Measurements from ENCODE around the gene SMOC1. TPM values are rescaled to one million over a fixed set of nuclear protein-coding genes. Genes with fewer than 3 reads are reported as not detected.

The SMOC1 gene
- total and polyA plus RNA-seq, 7 experiments from 2014 or later: 0.71 TPM; not detected in 6

DNA sequence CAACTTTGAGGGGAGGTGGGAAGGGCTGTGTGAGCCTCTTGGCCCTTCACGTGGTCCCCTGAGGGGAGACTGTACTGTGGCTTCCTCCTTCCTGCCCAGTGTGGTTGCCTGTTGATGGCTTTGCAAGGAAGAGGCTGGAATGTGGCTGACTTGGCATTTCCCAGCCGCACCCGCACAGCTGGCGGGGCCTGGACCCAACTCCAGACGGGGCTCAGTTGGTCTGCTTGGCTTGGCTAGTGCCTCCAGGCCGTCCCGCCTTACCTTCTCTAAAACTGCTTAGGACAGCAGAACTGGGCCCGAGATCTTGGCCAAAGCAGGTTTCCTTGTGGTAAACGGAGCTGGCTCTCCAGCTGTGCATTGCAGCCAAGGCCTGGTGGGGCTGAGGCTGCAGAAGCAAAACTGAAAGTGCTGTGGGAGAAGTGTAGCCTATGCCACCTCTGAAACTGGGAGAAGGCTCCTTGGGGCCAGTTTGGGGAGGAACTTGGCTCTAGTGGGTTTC, 139.5 kb downstream of the SMOC1 start:
- H3K27ac ChIP-seq (ENCODE audit: low read depth, low read length): no peak overlapping the region
- intact Hi-C loops (cut with micrococcal nuclease): no loop called here
- H3K27me3 ChIP-seq (ENCODE audit: control insufficient read depth in 2 of 2, insufficient read depth in 2 of 2, low read length in 2 of 2): no peaks in the 10 kb centered on the region
- no peak overlapping the region for H3K27ac Mint-ChIP-seq
- no peaks in the 10 kb centered on the region for H3K9me3 Mint-ChIP-seq
- DNase-seq (no peak), ATAC-seq (peak; percentile 55)
- no peak overlapping the region for H3K4me3 ChIP-seq (ENCODE audit: low read length)
- POLR2A ChIA-PET: no interaction called here
- peaks cover 7 to 21% (median 15%) of the 10 kb centered on the region in 5 donors for H3K27me3 Mint-ChIP-seq
- H3K4me1 Mint-ChIP-seq: peaks cover 0 to 20% (median 8%) of the 10 kb centered on the region in 7 donors
- H3K4me3 Mint-ChIP-seq: peak overlapping the region in 5 of 10 donors; percentile 3 to 43 (median 7)
- CTCF ChIA-PET: no interaction called here
- no peaks in the 10 kb centered on the region for H3K4me1 ChIP-seq (ENCODE audit: control insufficient read depth in 2 of 2, insufficient read depth in 2 of 2, low read length in 2 of 2)
- H3K36me3 Mint-ChIP-seq: no peaks in the 10 kb centered on the region
- H3K36me3 ChIP-seq (ENCODE audit: control insufficient read depth in 2 of 3, insufficient read depth in 3 of 3, low read length in 3 of 3): no peaks in the 10 kb centered on the region
- H3K9me3 ChIP-seq (ENCODE audit: control insufficient read depth in 2 of 3, low read length in 3 of 3): no peaks in the 10 kb centered on the region

- no peaks in the 10 kb centered on the region for H3K27me3 ChIP-seq (ENCODE audit: control insufficient read depth in 2 of 2, insufficient read depth in 2 of 2, low read length in 2 of 2)
- intact Hi-C loops (cut with micrococcal nuclease): no loop called here
- H3K4me1 ChIP-seq (ENCODE audit: control insufficient read depth in 2 of 2, insufficient read depth in 2 of 2, low read length in 2 of 2): no peaks in the 10 kb centered on the region
- Mint-ChIP-seq H3K27ac (no peak overlapping the region), H3K9me3 (no peaks in the 10 kb centered on the region), H3K27me3 (peaks cover 8 to 16% (median 14%) of the 10 kb centered on the region in 5 donors), H3K4me3 (no peak overlapping the region), H3K4me1 (peaks cover 0 to 20% (median 8%) of the 10 kb centered on the region in 7 donors), H3K36me3 (no peaks in the 10 kb centered on the region)
- DNase-seq (no peak), ATAC-seq (no peak)
- no peak overlapping the region for H3K27ac ChIP-seq (ENCODE audit: low read depth, low read length)
- ChIA-PET POLR2A (no interaction called here), CTCF (no interaction called here)
- no peak overlapping the region for H3K4me3 ChIP-seq (ENCODE audit: low read length)
- no peaks in the 10 kb centered on the region for H3K9me3 ChIP-seq (ENCODE audit: control insufficient read depth in 2 of 3, low read length in 3 of 3)
- no peaks in the 10 kb centered on the region for H3K36me3 ChIP-seq (ENCODE audit: control insufficient read depth in 2 of 3, insufficient read depth in 3 of 3, low read length in 3 of 3)
Observed at GRCh38 chr14:70019695-70020094, 140.5 kb downstream of the SMOC1 start.

DNA sequence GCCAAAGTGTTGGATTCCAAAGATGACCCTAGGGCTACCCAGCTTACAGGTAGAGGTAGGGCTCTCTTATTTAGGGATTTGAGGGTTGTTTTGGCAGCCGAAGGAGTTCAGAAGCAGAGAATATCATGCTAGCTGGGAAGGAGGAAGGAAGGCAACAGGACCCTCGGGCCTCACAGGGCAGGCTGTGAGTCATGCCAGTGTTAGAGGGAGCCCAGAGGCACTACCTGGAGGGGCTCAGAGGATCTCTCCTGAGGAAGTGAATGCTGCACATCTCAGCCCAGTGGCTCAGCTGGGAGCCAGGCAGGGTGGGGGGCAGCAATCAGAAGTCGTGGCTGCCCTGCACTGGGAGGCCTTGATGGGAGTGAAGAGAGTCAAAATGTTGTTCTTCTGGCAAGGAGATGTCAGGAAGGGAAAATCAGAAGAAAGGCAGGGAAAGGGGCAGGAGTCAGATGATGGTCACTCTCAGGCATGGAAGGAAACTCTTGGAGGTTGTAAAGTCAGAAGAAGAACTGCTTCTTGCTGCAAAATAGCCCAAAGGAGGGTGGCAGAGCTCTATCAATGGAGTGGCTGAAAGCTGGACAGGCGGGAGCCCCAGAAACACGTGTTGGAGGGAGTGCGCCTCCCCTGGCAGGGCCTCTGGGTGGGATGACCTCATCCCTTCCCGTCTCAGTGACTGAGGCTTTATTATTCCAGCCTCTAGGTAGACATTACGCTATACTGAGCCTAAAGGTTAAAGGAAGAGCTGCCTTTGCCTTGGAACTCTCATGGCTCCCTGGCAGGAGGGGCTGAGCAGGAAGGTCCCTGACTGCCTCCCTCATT, 141.3 kb downstream of the SMOC1 start:
- intact Hi-C loops (cut with micrococcal nuclease): no loop called here
- H3K27ac ChIP-seq (ENCODE audit: low read depth, low read length): no peak overlapping the region
- H3K4me3 Mint-ChIP-seq: no peak overlapping the region

DNA sequence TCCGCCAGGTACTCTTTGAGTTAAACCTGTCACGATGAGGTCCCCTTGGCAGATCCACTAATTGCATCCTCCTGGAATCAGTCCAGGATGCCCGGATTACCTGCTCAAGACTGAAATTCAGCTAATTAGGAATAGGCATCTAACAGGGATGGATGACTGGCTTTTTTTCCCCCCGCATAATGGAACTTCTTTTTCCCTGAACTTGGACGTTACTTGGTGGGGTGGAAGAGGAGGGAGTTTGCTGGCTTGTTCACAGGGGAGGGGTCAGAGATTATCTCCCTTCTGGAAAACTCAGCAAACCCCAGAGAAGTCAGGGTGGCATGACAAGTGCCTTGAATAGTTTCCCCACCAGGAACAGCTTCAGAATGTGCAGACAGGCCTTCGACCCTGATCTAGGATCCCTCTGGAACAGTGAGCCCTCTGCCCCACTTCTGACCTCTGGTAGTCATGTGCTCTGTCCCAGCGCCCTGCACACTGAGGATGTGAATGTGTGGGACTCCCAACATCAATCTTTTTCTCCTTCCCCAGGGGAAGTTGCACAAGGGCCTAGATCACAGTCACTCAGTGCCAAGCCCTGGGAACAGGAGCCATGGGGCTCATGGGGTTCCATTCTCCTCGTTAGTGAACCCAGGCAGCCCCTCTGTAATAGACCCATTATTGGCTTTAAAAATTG, 142.5 kb downstream of the SMOC1 start:
- H3K9me3 ChIP-seq (ENCODE audit: control insufficient read depth in 2 of 3, low read length in 3 of 3): no peaks in the 10 kb centered on the region
- no peaks in the 10 kb centered on the region for H3K4me1 ChIP-seq (ENCODE audit: control insufficient read depth in 2 of 2, insufficient read depth in 2 of 2, low read length in 2 of 2)
- H3K4me3 Mint-ChIP-seq: no peak overlapping the region
- no peak for DNase-seq
- ChIA-PET POLR2A (no interaction called here), CTCF (no interaction called here)
- no peak overlapping the region for H3K4me3 ChIP-seq (ENCODE audit: low read length)
- no peak overlapping the region for H3K27ac Mint-ChIP-seq
- no peak for ATAC-seq
- H3K27me3 ChIP-seq (ENCODE audit: control insufficient read depth in 2 of 2, insufficient read depth in 2 of 2, low read length in 2 of 2): no peaks in the 10 kb centered on the region
- no peaks in the 10 kb centered on the region for H3K36me3 ChIP-seq (ENCODE audit: control insufficient read depth in 2 of 3, insufficient read depth in 3 of 3, low read length in 3 of 3)
- H3K9me3 Mint-ChIP-seq: no peaks in the 10 kb centered on the region
- intact Hi-C loops (cut with micrococcal nuclease): no loop called here
- peaks cover 0 to 13% (median 5%) of the 10 kb centered on the region in 5 donors for H3K27me3 Mint-ChIP-seq
- no peak overlapping the region for H3K27ac ChIP-seq (ENCODE audit: low read depth, low read length)
- no peaks in the 10 kb centered on the region for H3K36me3 Mint-ChIP-seq
- H3K4me1 Mint-ChIP-seq: peaks cover 0 to 20% (median 8%) of the 10 kb centered on the region in 7 donors

More for the DNA sequence above, 141.3 kb downstream of the SMOC1 start:
- Histone ChIP-seq H3K4me1 (ENCODE audit: control insufficient read depth in 2 of 2, insufficient read depth in 2 of 2, low read length in 2 of 2) (no peaks in the 10 kb centered on the region), H3K36me3 (ENCODE audit: control insufficient read depth in 2 of 3, insufficient read depth in 3 of 3, low read length in 3 of 3) (no peaks in the 10 kb centered on the region), H3K27me3 (ENCODE audit: control insufficient read depth in 2 of 2, insufficient read depth in 2 of 2, low read length in 2 of 2) (no peaks in the 10 kb centered on the region), H3K4me3 (ENCODE audit: low read length) (no peak overlapping the region), H3K9me3 (ENCODE audit: control insufficient read depth in 2 of 3, low read length in 3 of 3) (no peaks in the 10 kb centered on the region)
- no peak for ATAC-seq
- no peaks in the 10 kb centered on the region for H3K36me3 Mint-ChIP-seq
- DNase-seq: no peak
- no peaks in the 10 kb centered on the region for H3K9me3 Mint-ChIP-seq
- ChIA-PET CTCF (no interaction called here), POLR2A (no interaction called here)
- H3K4me1 Mint-ChIP-seq: peaks cover 0 to 20% (median 8%) of the 10 kb centered on the region in 7 donors
- H3K27ac Mint-ChIP-seq: peak overlapping the region in 1 of 9 donors; percentile 3
- H3K27me3 Mint-ChIP-seq: peaks cover 5 to 15% (median 9%) of the 10 kb centered on the region in 5 donors

DNA sequence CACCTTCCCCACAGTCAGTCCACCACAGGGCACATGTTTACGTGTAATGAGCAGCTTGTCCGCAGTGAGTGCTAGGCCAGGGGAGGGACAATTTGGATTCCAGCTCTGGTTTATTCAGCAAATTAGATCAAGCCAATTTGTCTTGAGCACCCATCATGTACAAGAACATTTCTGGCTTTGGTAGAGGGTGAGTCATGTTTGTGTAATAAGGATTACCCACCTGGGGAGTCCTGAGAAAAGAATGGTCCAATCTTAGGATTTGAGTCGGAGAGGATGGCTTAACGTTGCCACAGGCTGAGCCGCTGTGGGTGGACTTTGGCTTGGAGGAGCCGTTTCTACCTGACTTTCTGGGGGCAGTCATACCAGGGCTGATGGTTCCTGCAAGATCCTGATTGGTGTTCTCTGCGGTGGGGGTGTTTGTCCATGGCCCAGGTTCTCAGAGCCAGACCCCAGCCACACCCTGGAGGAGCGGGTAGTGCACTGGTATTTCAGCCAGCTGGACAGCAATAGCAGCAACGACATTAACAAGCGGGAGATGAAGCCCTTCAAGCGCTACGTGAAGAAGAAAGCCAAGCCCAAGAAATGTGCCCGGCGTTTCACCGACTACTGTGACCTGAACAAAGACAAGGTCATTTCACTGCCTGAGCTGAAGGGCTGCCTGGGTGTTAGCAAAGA, 143.7 kb downstream of the SMOC1 start:
- no peaks in the 10 kb centered on the region for H3K4me1 ChIP-seq (ENCODE audit: control insufficient read depth in 2 of 2, insufficient read depth in 2 of 2, low read length in 2 of 2)
- H3K36me3 ChIP-seq (ENCODE audit: control insufficient read depth in 2 of 3, insufficient read depth in 3 of 3, low read length in 3 of 3): no peaks in the 10 kb centered on the region
- no peaks in the 10 kb centered on the region for H3K36me3 Mint-ChIP-seq
- peaks cover 0 to 7% (median 5%) of the 10 kb centered on the region in 5 donors for H3K27me3 Mint-ChIP-seq
- H3K9me3 ChIP-seq (ENCODE audit: control insufficient read depth in 2 of 3, low read length in 3 of 3): no peaks in the 10 kb centered on the region
- H3K4me3 ChIP-seq (ENCODE audit: low read length): no peak overlapping the region
- H3K9me3 Mint-ChIP-seq: no peaks in the 10 kb centered on the region
- POLR2A ChIA-PET: no interaction called here
- intact Hi-C loops (cut with micrococcal nuclease): no loop called here
- CTCF ChIA-PET: no interaction called here
- no peak overlapping the region for H3K4me3 Mint-ChIP-seq
- ATAC-seq (no peak), DNase-seq (no peak)
- H3K27me3 ChIP-seq (ENCODE audit: control insufficient read depth in 2 of 2, insufficient read depth in 2 of 2, low read length in 2 of 2): no peaks in the 10 kb centered on the region
- H3K27ac Mint-ChIP-seq: no peak overlapping the region
- no peak overlapping the region for H3K27ac ChIP-seq (ENCODE audit: low read depth, low read length)
- peaks cover 0 to 15% (median 8%) of the 10 kb centered on the region in 7 donors for H3K4me1 Mint-ChIP-seq

DNA sequence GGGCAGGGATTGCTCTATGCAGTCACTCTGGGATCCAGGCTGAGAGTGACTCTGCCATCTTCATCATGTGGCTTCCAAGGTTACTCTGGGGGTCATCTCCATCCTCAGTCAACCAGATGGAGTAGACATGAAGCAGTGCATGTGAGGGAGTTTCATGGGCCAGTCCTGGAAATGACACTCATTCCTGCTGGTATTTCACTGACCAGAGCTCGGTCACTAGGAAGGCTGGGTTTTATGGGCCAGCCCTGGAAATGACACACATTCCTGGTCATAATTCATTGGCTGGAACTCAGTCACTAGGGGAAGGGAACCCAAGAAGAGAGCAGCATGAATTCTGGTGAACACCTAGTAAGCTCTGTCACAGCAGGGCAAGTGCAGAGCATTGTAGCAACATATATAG, 144.7 kb downstream of the SMOC1 start:
- POLR2A ChIA-PET: no interaction called here
- CTCF ChIA-PET: no interaction called here
- intact Hi-C loops (cut with micrococcal nuclease): no loop called here

More for the DNA sequence above, 144.7 kb downstream of the SMOC1 start:
- no peaks in the 10 kb centered on the region for H3K27me3 ChIP-seq (ENCODE audit: control insufficient read depth in 2 of 2, insufficient read depth in 2 of 2, low read length in 2 of 2)
- Mint-ChIP-seq H3K9me3 (no peaks in the 10 kb centered on the region), H3K36me3 (no peaks in the 10 kb centered on the region), H3K4me3 (no peak overlapping the region), H3K4me1 (peaks cover 0 to 6% (median 4%) of the 10 kb centered on the region in 7 donors), H3K27ac (no peak overlapping the region), H3K27me3 (peaks cover 0 to 7% (median 6%) of the 10 kb centered on the region in 5 donors)
- H3K4me1 ChIP-seq (ENCODE audit: control insufficient read depth in 2 of 2, insufficient read depth in 2 of 2, low read length in 2 of 2): no peaks in the 10 kb centered on the region
- no peak overlapping the region for H3K27ac ChIP-seq (ENCODE audit: low read depth, low read length)
- ATAC-seq (no peak), DNase-seq (no peak)
- H3K36me3 ChIP-seq (ENCODE audit: control insufficient read depth in 2 of 3, insufficient read depth in 3 of 3, low read length in 3 of 3): no peaks in the 10 kb centered on the region
- no peak overlapping the region for H3K4me3 ChIP-seq (ENCODE audit: low read length)
- H3K9me3 ChIP-seq (ENCODE audit: control insufficient read depth in 2 of 3, low read length in 3 of 3): no peaks in the 10 kb centered on the region
